Ascending aorta (tissue), 2 donors: ENCODE results near the gene CAPS2. TPM values are rescaled to one million over a fixed set of nuclear protein-coding genes. Genes with fewer than 3 reads are reported as not detected.

Experiments used
- DNase-seq, 2 donors: peaks; one replicate each; pipeline ENCODE4 v3.0.0-alpha.2; 2019; ENCODE audit warnings: low spot score in 2 of 2
- H3K27ac ChIP-seq, 2 donors: fragments of 200-600 bp; sonication (generic); one replicate each; pipeline ENCODE4 v1.5.1; 2016 to 2017; ENCODE audit warnings: mild to moderate bottlenecking in 1 of 2
- H3K27me3 ChIP-seq: fragments of 200-600 bp; sonication (generic); one replicate; pipeline ENCODE4 v1.5.1; 2017
- H3K36me3 ChIP-seq, 2 donors: fragments of 200-600 bp; sonication (generic); one replicate each; pipeline ENCODE4 v1.5.1; 2016
- H3K4me1 ChIP-seq, 2 donors: fragments of 200-600 bp; sonication (generic); one replicate each; pipeline ENCODE4 v1.5.1; 2016 to 2017; ENCODE audit warnings: mild to moderate bottlenecking in 1 of 2
- H3K4me3 ChIP-seq, 2 donors: fragments of 200-600 bp; sonication (generic); one replicate each; pipeline ENCODE4 v1.5.1; 2016 to 2017; ENCODE audit warnings: mild to moderate bottlenecking in 1 of 2
- H3K9me3 ChIP-seq, 2 donors: fragments of 200-600 bp; sonication (generic); one replicate each; pipeline ENCODE4 v1.5.1; 2016
- CTCF ChIP-seq, 3 experiments: fragments of 200-600 bp in 2 of 3; fragments of 450-650 bp in 1 of 3; sonication (generic) in 2 of 3; IDR thresholded peaks; one replicate each; pipeline ENCODE4 v1.5.1; 2016 to 2019; ENCODE audit warnings: antibody characterized with exemption in 3 of 3, mild to moderate bottlenecking in 1 of 3, moderate library complexity in 1 of 3
- intact Hi-C: fragments of 100-400 bp; cut with DNase I; formaldehyde crosslinking; loops from one replicate; pipeline ENCODE4 v1.15.1; 2023
- total RNA-seq: library from RNA; depleted of rRNA; stranded (reverse); fragments of >200 nt; gene quantifications from one replicate; pipeline ENCODE4 v1.1.0, GENCODE V29; 2016

Gene CAPS2
- total RNA-seq, 1 donor from 2014 or later: 11.0 TPM

GRCh38 chr12:75291014-75291413 lies 39.1 kb downstream of the CAPS2 start:
- Histone ChIP-seq H3K9me3 (no peaks in the 10 kb centered on the region), H3K27me3 (no peaks in the 10 kb centered on the region), H3K36me3 (no peaks in the 10 kb centered on the region), H3K4me3 (no peak overlapping the region), H3K4me1 (no peaks in the 10 kb centered on the region), H3K27ac (no peak overlapping the region)
- no peak for TF ChIP-seq CTCF (IDR thresholded peaks at IDR 0.05)
- DNase-seq: no peak
- intact Hi-C loops: no loop called here

- H3K4me1 ChIP-seq: no peaks in the 10 kb centered on the region
- no peaks in the 10 kb centered on the region for H3K27me3 ChIP-seq
- H3K9me3 ChIP-seq: no peaks in the 10 kb centered on the region
- no peak overlapping the region for H3K4me3 ChIP-seq
- DNase-seq: no peak
- no peak for TF ChIP-seq CTCF (IDR thresholded peaks at IDR 0.05)
- intact Hi-C loops: no loop called here
- H3K36me3 ChIP-seq: no peaks in the 10 kb centered on the region
- H3K27ac ChIP-seq: no peak overlapping the region
Measured at GRCh38 chr12:75289753-75290152, 40.4 kb downstream of the CAPS2 start.

GRCh38 chr12:75288860-75289259 lies 41.3 kb downstream of the CAPS2 start:
- Histone ChIP-seq H3K9me3 (no peaks in the 10 kb centered on the region), H3K27me3 (no peaks in the 10 kb centered on the region), H3K27ac (no peak overlapping the region), H3K4me3 (no peak overlapping the region), H3K36me3 (no peaks in the 10 kb centered on the region), H3K4me1 (no peaks in the 10 kb centered on the region)
- intact Hi-C loops: no loop called here
- DNase-seq: no peak
- no peak for TF ChIP-seq CTCF (IDR thresholded peaks at IDR 0.05)

- Histone ChIP-seq H3K27ac (no peak overlapping the region), H3K9me3 (no peaks in the 10 kb centered on the region), H3K4me3 (no peak overlapping the region), H3K27me3 (no peaks in the 10 kb centered on the region), H3K4me1 (no peaks in the 10 kb centered on the region), H3K36me3 (no peaks in the 10 kb centered on the region)
- no peak for TF ChIP-seq CTCF (IDR thresholded peaks at IDR 0.05)
- intact Hi-C loops: no loop called here
- no peak for DNase-seq
Measured at GRCh38 chr12:75275702-75276101, 54.4 kb downstream of the CAPS2 start.

- no peak overlapping the region for H3K27ac ChIP-seq
- TF ChIP-seq CTCF (IDR thresholded peaks at IDR 0.05): no peak
- H3K27me3 ChIP-seq: no peaks in the 10 kb centered on the region
- intact Hi-C loops: no loop called here
- H3K36me3 ChIP-seq: no peaks in the 10 kb centered on the region
- no peak overlapping the region for H3K4me3 ChIP-seq
- H3K9me3 ChIP-seq: no peaks in the 10 kb centered on the region
- H3K4me1 ChIP-seq: no peaks in the 10 kb centered on the region
- DNase-seq: no peak
Measured at GRCh38 chr12:75271576-75271975, 58.5 kb downstream of the CAPS2 start.

- Histone ChIP-seq H3K9me3 (no peaks in the 10 kb centered on the region), H3K4me3 (no peak overlapping the region), H3K27ac (no peak overlapping the region), H3K36me3 (no peaks in the 10 kb centered on the region), H3K4me1 (no peaks in the 10 kb centered on the region), H3K27me3 (no peaks in the 10 kb centered on the region)
- no peak for DNase-seq
- intact Hi-C loops: no loop called here
- TF ChIP-seq CTCF (IDR thresholded peaks at IDR 0.05): no peak
Measured at GRCh38 chr12:75270157-75270556, 60.0 kb downstream of the CAPS2 start.
